ENCODE data around the gene MFAP2. TPM values are rescaled to one million over a fixed set of nuclear protein-coding genes. Genes with fewer than 3 reads are reported as not detected.
A peak's percentile ranks its signal among the peaks of the same experiment; 100 is the strongest.

Gene MFAP2
- total RNA-seq, 4 donors from 2014 or later: 1.1 to 5.6 (median 3.5) TPM; not detected in 1

GRCh38 chr1:17014671-17015567 lies 34.5 kb upstream of the MFAP2 start:
- no peak for DNase-seq
- 86 to 90% methylated on average over 2 to 10 of the region's 10 CpGs for WGBS, 2 donors (ENCODE audit: low coverage in 1 of 2)
- intact Hi-C loops (cut with DNase I; ENCODE audit: low total_unique reads) (no loop called here), in situ Hi-C loops (cut with MboI; ENCODE audit: low pct_ligation_motif_present in 1 of 4, low pct_unique_long_range_greater_than_20kb in 1 of 4, low sequenced_read_pairs in 3 of 4) (no loop called here)
- no peak for TF ChIP-seq POLR2AphosphoS5 (IDR thresholded peaks at IDR 0.05)
- no peak for TF ChIP-seq EP300 (IDR thresholded peaks at IDR 0.05; ENCODE audit: low read depth)
- no peak for TF ChIP-seq POLR2A (IDR thresholded peaks at IDR 0.05)
- no peak for TF ChIP-seq CTCF (IDR thresholded peaks at IDR 0.05)
- Histone ChIP-seq H3K36me3 (peaks cover 0 to 16% (median 6%) of the 10 kb centered on the region in 4 donors), H3K27ac (no peak overlapping the region), H3K4me1 (peaks cover 10 to 20% (median 18%) of the 10 kb centered on the region in 4 donors), H3K4me3 (no peak overlapping the region), H3K27me3 (no peaks in the 10 kb centered on the region), H3K9me3 (no peaks in the 10 kb centered on the region)

GRCh38 chr1:17013491-17014320 lies 33.3 kb upstream of the MFAP2 start:
- peak; percentile 37 for DNase-seq
- TF ChIP-seq POLR2A (IDR thresholded peaks at IDR 0.05): no peak
- no peak for TF ChIP-seq EP300 (IDR thresholded peaks at IDR 0.05; ENCODE audit: low read depth)
- no peak for TF ChIP-seq POLR2AphosphoS5 (IDR thresholded peaks at IDR 0.05)
- no peak for TF ChIP-seq CTCF (IDR thresholded peaks at IDR 0.05)
- Histone ChIP-seq H3K27me3 (no peaks in the 10 kb centered on the region), H3K27ac (no peak overlapping the region), H3K9me3 (no peaks in the 10 kb centered on the region), H3K4me3 (no peak overlapping the region), H3K36me3 (peaks cover 0 to 4% (median 0%) of the 10 kb centered on the region in 4 donors), H3K4me1 (peaks cover 13 to 26% (median 23%) of the 10 kb centered on the region in 4 donors)
- in situ Hi-C loops (cut with MboI; ENCODE audit: low pct_ligation_motif_present in 1 of 4, low pct_unique_long_range_greater_than_20kb in 1 of 4, low sequenced_read_pairs in 3 of 4): no loop called here
- intact Hi-C loops (cut with DNase I; ENCODE audit: low total_unique reads): no loop called here
- WGBS, 2 donors (ENCODE audit: low coverage in 1 of 2): 61 to 78% methylated on average over 8 to 13 of the region's 13 CpGs

GRCh38 chr1:17012775-17013490 lies 32.5 kb upstream of the MFAP2 start:
- in situ Hi-C loops (cut with MboI; ENCODE audit: low pct_ligation_motif_present in 1 of 4, low pct_unique_long_range_greater_than_20kb in 1 of 4, low sequenced_read_pairs in 3 of 4): no loop called here

More at GRCh38 chr1:17012775-17013490, 32.5 kb upstream of the MFAP2 start:
- Histone ChIP-seq H3K4me3 (no peak overlapping the region), H3K36me3 (no peaks in the 10 kb centered on the region), H3K27me3 (no peaks in the 10 kb centered on the region), H3K9me3 (no peaks in the 10 kb centered on the region), H3K4me1 (peaks cover 13 to 26% (median 23%) of the 10 kb centered on the region in 4 donors), H3K27ac (no peak overlapping the region)
- no peak for DNase-seq
- intact Hi-C loops (cut with DNase I; ENCODE audit: low total_unique reads): no loop called here
- TF ChIP-seq EP300 (IDR thresholded peaks at IDR 0.05; ENCODE audit: low read depth) (no peak), POLR2A (IDR thresholded peaks at IDR 0.05) (no peak), POLR2AphosphoS5 (IDR thresholded peaks at IDR 0.05) (no peak), CTCF (IDR thresholded peaks at IDR 0.05) (no peak)
- WGBS, 2 donors (ENCODE audit: low coverage in 1 of 2): 71 to 80% methylated on average over 5 to 9 of the region's 9 CpGs
